ENCODE data around the gene ENOX2.
"Not testable (repeated sequence)": the region's sequence is repeated elsewhere in the genome, so short reads cannot be mapped to it uniquely, and the experiment has no call there.

ENOX2 gene

GRCh38 chrX:130826249-130826648 lies 76.8 kb downstream of the ENOX2 start:
- DNase-seq (ENCODE audit: low read depth) = no peak

- no peak for DNase-seq (ENCODE audit: low read depth)
Observed at GRCh38 chrX:130825525-130825924, 77.5 kb downstream of the ENOX2 start.

- DNase-seq (ENCODE audit: low read depth) = not testable (repeated sequence)
Observed at GRCh38 chrX:130819367-130819766, 83.6 kb downstream of the ENOX2 start.

GRCh38 chrX:130813932-130814331 lies 89.1 kb downstream of the ENOX2 start:
- DNase-seq (ENCODE audit: low read depth) = not testable (repeated sequence)

- DNase-seq (ENCODE audit: low read depth) = no peak
Observed at GRCh38 chrX:130810561-130810960, 92.4 kb downstream of the ENOX2 start.

- no peak for DNase-seq (ENCODE audit: low read depth)
Observed at GRCh38 chrX:130805903-130806302, 97.1 kb downstream of the ENOX2 start.

GRCh38 chrX:130803537-130803936 lies 99.5 kb downstream of the ENOX2 start:
- DNase-seq (ENCODE audit: low read depth) = no peak

- no peak for DNase-seq (ENCODE audit: low read depth)
Observed at GRCh38 chrX:130801901-130802300, 101.1 kb downstream of the ENOX2 start.

- no peak for DNase-seq (ENCODE audit: low read depth)
Observed at GRCh38 chrX:130799393-130799792, 103.6 kb downstream of the ENOX2 start.

- no peak for DNase-seq (ENCODE audit: low read depth)
Observed at GRCh38 chrX:130793975-130794374, 109.0 kb downstream of the ENOX2 start.

GRCh38 chrX:130791870-130792269 lies 111.1 kb downstream of the ENOX2 start:
- not testable (repeated sequence) for DNase-seq (ENCODE audit: low read depth)

GRCh38 chrX:130789793-130790192 lies 113.2 kb downstream of the ENOX2 start:
- DNase-seq (ENCODE audit: low read depth) = no peak

- DNase-seq (ENCODE audit: low read depth) = no peak
Observed at GRCh38 chrX:130788786-130789581, 114.0 kb downstream of the ENOX2 start.

- DNase-seq (ENCODE audit: low read depth) = no peak
Observed at GRCh38 chrX:130786030-130786429, 117.0 kb downstream of the ENOX2 start.

- DNase-seq (ENCODE audit: low read depth) = no peak
Observed at GRCh38 chrX:130778773-130779172, 124.2 kb downstream of the ENOX2 start.

- DNase-seq (ENCODE audit: low read depth) = no peak
Observed at GRCh38 chrX:130775849-130776248, 127.2 kb downstream of the ENOX2 start.

- no peak for DNase-seq (ENCODE audit: low read depth)
Observed at GRCh38 chrX:130772776-130773143, 130.2 kb downstream of the ENOX2 start.

GRCh38 chrX:130772105-130772775 lies 130.8 kb downstream of the ENOX2 start:
- DNase-seq (ENCODE audit: low read depth) = no peak

GRCh38 chrX:130771648-130772047 lies 131.4 kb downstream of the ENOX2 start:
- no peak for DNase-seq (ENCODE audit: low read depth)

GRCh38 chrX:130771230-130771629 lies 131.8 kb downstream of the ENOX2 start:
- DNase-seq (ENCODE audit: low read depth) = no peak

GRCh38 chrX:130770615-130771014 lies 132.4 kb downstream of the ENOX2 start:
- DNase-seq (ENCODE audit: low read depth) = no peak

- no peak for DNase-seq (ENCODE audit: low read depth)
Observed at GRCh38 chrX:130769835-130770234, 133.2 kb downstream of the ENOX2 start.

GRCh38 chrX:130758072-130758471 lies 144.9 kb downstream of the ENOX2 start:
- DNase-seq (ENCODE audit: low read depth) = no peak

GRCh38 chrX:130756233-130756632 lies 146.8 kb downstream of the ENOX2 start:
- DNase-seq (ENCODE audit: low read depth) = no peak
